Aorta (tissue), 5 donors: ENCODE data around the gene RAMAC. TPM values are rescaled to one million over a fixed set of nuclear protein-coding genes. Genes with fewer than 3 reads are reported as not detected.
"Not testable (repeated sequence)": the region's sequence is repeated elsewhere in the genome, so short reads cannot be mapped to it uniquely, and the experiment has no call there.

ENCODE experiments used
- ATAC-seq: fragments of 200-7000 bp; cut with Tn5 transposase; one replicate; pipeline ENCODE4 v1.9.1; 2022; ENCODE audit warnings: moderate library complexity; ENCODE audit not compliant: low FRiP score
- DNase-seq, 2 donors: peaks; one replicate each; pipeline ENCODE4 v3.0.0-alpha.2; 2020
- H3K27ac ChIP-seq, 2 donors: one replicate each; pipeline ENCODE4 v1.5.1; 2013; ENCODE audit warnings: low read length in 2 of 2, mild to moderate bottlenecking in 2 of 2, moderate library complexity in 2 of 2, control low read depth in 1 of 2, inconsistent platforms in 1 of 2, low read depth in 1 of 2
- H3K27me3 ChIP-seq, 2 donors: one replicate each; pipeline ENCODE4 v1.6.1; 2013; ENCODE audit warnings: control low read depth in 1 of 2, low read length in 1 of 2, mild to moderate bottlenecking in 1 of 2, moderate library complexity in 1 of 2; ENCODE audit not compliant: insufficient read depth in 2 of 2, control insufficient read depth in 1 of 2
- H3K36me3 ChIP-seq, 2 donors: one replicate each; pipeline ENCODE4 v1.6.1; 2013; ENCODE audit warnings: control low read depth in 1 of 2, low read length in 1 of 2, mild to moderate bottlenecking in 1 of 2; ENCODE audit not compliant: insufficient read depth in 2 of 2, control insufficient read depth in 1 of 2
- H3K4me1 ChIP-seq, 2 donors: one replicate each; pipeline ENCODE4 v1.6.1; 2013; ENCODE audit warnings: low read length in 2 of 2, control low read depth in 1 of 2, mild to moderate bottlenecking in 1 of 2, moderate library complexity in 1 of 2; ENCODE audit not compliant: insufficient read depth in 2 of 2, control insufficient read depth in 1 of 2
- H3K4me3 ChIP-seq, 2 donors: one replicate each; pipeline ENCODE4 v1.5.1; 2013; ENCODE audit warnings: low read length in 2 of 2, control low read depth in 1 of 2, mild to moderate bottlenecking in 1 of 2
- H3K9me3 ChIP-seq: one replicate; pipeline ENCODE4 v1.6.1; 2013; ENCODE audit warnings: mild to moderate bottlenecking, low read length; ENCODE audit not compliant: control insufficient read depth
- WGBS, 2 donors: extraction: QIAGEN DNeasy Blood & Tissue Kit; methylation state at CpG; one replicate each; pipeline ENCODE4 v1.1.7; 2013; 5-methylcytosine and 5-hydroxymethylcytosine counted together
- intact Hi-C, 2 donors: fragments of 100-400 bp; cut with DNase I; formaldehyde crosslinking; loops; one replicate each; pipeline versions ENCODE4 v1.14.2 to v1.15.0; 2022
- polyA plus RNA-seq, 2 donors: library from polyadenylated mRNA; stranded (reverse); fragments of 200-250 nt; gene quantifications; one replicate each; pipeline ENCODE4 v1.2.3, GENCODE V29; 2013
- total RNA-seq, 2 donors: library from RNA; stranded (reverse); fragmentation: NEBNext Ultra II Directional; extraction: Animal tissue kit (Norgen Biotek cat#: 25700); gene quantifications; one replicate each; pipeline ENCODE4 v1.2.1, GENCODE V29; 2021
- donor health status: healthy with polysubstance abuse.
- donor health status: Bipolar disorder and iron deficiency.
- donor health status: DM: no; HTN: no; CAD: no.
- donor health status: DM: no; HTN: no; CAD: no.
- donor health status: DM: yes; HTN: yes; CAD: no.

Gene RAMAC
- total and polyA plus RNA-seq, 4 donors: 11.5 to 24.3 (median 13.5) TPM

GRCh38 chr15:82995076-82995475 lies 9.1 kb downstream of the RAMAC start:
- Histone ChIP-seq H3K36me3 (no peaks in the 10 kb centered on the region), H3K4me3 (no peak overlapping the region), H3K9me3 (no peaks in the 10 kb centered on the region), H3K27ac (no peak overlapping the region), H3K27me3 (no peaks in the 10 kb centered on the region), H3K4me1 (peaks cover 0 to 2% of the 10 kb centered on the region in 2 donors)
- ATAC-seq (no peak), DNase-seq (no peak)
- intact Hi-C loops: no loop called here
- WGBS, 2 donors: 83 to 86% methylated on average over 2 of the region's 2 CpGs

- ATAC-seq (no peak), DNase-seq (no peak)
- no peaks in the 10 kb centered on the region for H3K9me3 ChIP-seq
- 65 to 67% methylated on average over 3 of the region's 3 CpGs for WGBS, 2 donors
- no peaks in the 10 kb centered on the region for H3K27me3 ChIP-seq
- peaks cover 0 to 3% of the 10 kb centered on the region in 2 donors for H3K4me1 ChIP-seq
- H3K36me3 ChIP-seq: no peaks in the 10 kb centered on the region
- intact Hi-C loops: no loop called here
- no peak overlapping the region for H3K4me3 ChIP-seq
- no peak overlapping the region for H3K27ac ChIP-seq
These were observed 9.9 kb downstream of the RAMAC start for GRCh38 chr15:82995938-82996337.

GRCh38 chr15:82999426-82999825 lies 13.4 kb downstream of the RAMAC start:
- no peaks in the 10 kb centered on the region for H3K36me3 ChIP-seq
- ATAC-seq: no peak
- intact Hi-C loops: no loop called here
- H3K4me1 ChIP-seq: peaks cover 0 to 3% of the 10 kb centered on the region in 2 donors
- H3K27me3 ChIP-seq: no peaks in the 10 kb centered on the region
- no peak overlapping the region for H3K27ac ChIP-seq
- DNase-seq: no peak
- H3K4me3 ChIP-seq: no peak overlapping the region
- H3K9me3 ChIP-seq: no peaks in the 10 kb centered on the region
- WGBS, 2 donors: 68 to 81% methylated on average over 6 of the region's 6 CpGs

- H3K4me3 ChIP-seq: no peak overlapping the region
- ATAC-seq: peak; percentile 77
These were observed 14.1 kb downstream of the RAMAC start for GRCh38 chr15:82999905-83000671.

GRCh38 chr15:83000672-83001031 lies 14.6 kb downstream of the RAMAC start:
- intact Hi-C loops: loop anchor here (5.0 to 10.0 kb wide), 4 partner anchors 104 to 456 kb away; partner anchors contain the start of genes HDGFL3 (in 1 of the 2), RPS17 (in 1 of the 2) and TM6SF1 (in 1 of the 2)
- H3K9me3 ChIP-seq, H3K27me3 ChIP-seq, H3K36me3 ChIP-seq, H3K27ac ChIP-seq, H3K4me1 ChIP-seq, ATAC-seq, H3K4me3 ChIP-seq, DNase-seq: not testable (repeated sequence)
- WGBS, 2 donors: 84 to 87% methylated on average over 3 of the region's 3 CpGs

More at GRCh38 chr15:82999905-83000671, 14.1 kb downstream of the RAMAC start:
- WGBS, 2 donors: 1 to 3% methylated on average over 6 of the region's 6 CpGs
- no peak for DNase-seq
- Histone ChIP-seq H3K27me3 (no peaks in the 10 kb centered on the region), H3K36me3 (no peaks in the 10 kb centered on the region), H3K4me1 (peaks cover 0 to 3% of the 10 kb centered on the region in 2 donors), H3K27ac (no peak overlapping the region), H3K9me3 (no peaks in the 10 kb centered on the region)
- intact Hi-C loops: loop anchor here (5.0 to 10.0 kb wide), 4 partner anchors 105 to 455 kb away; partner anchors contain the start of genes HDGFL3 (in 1 of the 2), RPS17 (in 1 of the 2) and TM6SF1 (in 1 of the 2)

- Histone ChIP-seq H3K36me3 (peaks cover 2 to 9% of the 10 kb centered on the region in 2 donors), H3K27ac (peak overlapping the region in 1 of 2 donors; percentile 34), H3K4me3 (peak overlapping the region; percentile 69 to 97), H3K9me3 (no peaks in the 10 kb centered on the region), H3K4me1 (peaks cover 0 to 4% of the 10 kb centered on the region in 2 donors), H3K27me3 (no peaks in the 10 kb centered on the region)
- intact Hi-C loops: loop anchor here in 1 of 2 donors (2.0 to 10.0 kb wide), 3 partner anchors 24 to 194 kb away; partner anchors contain the start of genes BTBD1, HDGFL3 and RAMAC
- 6 to 7% methylated on average over 15 of the region's 15 CpGs for WGBS, 2 donors
- DNase-seq (peak; percentile 84 to 90), ATAC-seq (peak; percentile 92)
These were observed 24.8 kb downstream of the RAMAC start for GRCh38 chr15:83010709-83011270.

- Histone ChIP-seq H3K27ac (peak within 1 kb of the TSS in 1 of 2 donors; percentile 34), H3K4me1 (peaks cover 0 to 4% of the 10 kb centered on the region in 2 donors), H3K9me3 (no peaks in the 10 kb centered on the region), H3K36me3 (peaks cover 2 to 9% of the 10 kb centered on the region in 2 donors), H3K4me3 (peak within 1 kb of the TSS; percentile 69 to 97), H3K27me3 (no peaks in the 10 kb centered on the region)
- WGBS, 2 donors: 1 to 2% methylated on average over 54 to 64 of the region's 64 CpGs
- DNase-seq (peak; percentile 94 to 96), ATAC-seq (peak; percentile 99)
- intact Hi-C loops: loop anchor here in 1 of 2 donors (2.0 to 10.0 kb wide), 3 partner anchors 25 to 193 kb away; partner anchors contain the start of genes BTBD1, HDGFL3 and RAMAC
These were observed 25.5 kb downstream of the RAMAC start, which contains the start of gene C15orf40 for GRCh38 chr15:83011271-83012075. TSS of gene C15orf40 (minus strand) at chr15:83011639. CDS start at chr15:83011607, 32 bp downstream.

- Histone ChIP-seq H3K27me3 (no peaks in the 10 kb centered on the region), H3K36me3 (peaks cover 2 to 4% of the 10 kb centered on the region in 2 donors), H3K4me1 (peaks cover 0 to 4% of the 10 kb centered on the region in 2 donors), H3K27ac (no peak overlapping the region), H3K4me3 (no peak overlapping the region), H3K9me3 (no peaks in the 10 kb centered on the region)
- ATAC-seq (no peak), DNase-seq (no peak)
- 59% methylated on average over 9 of the region's 9 CpGs for WGBS, 2 donors
- intact Hi-C loops: loop anchor here in 1 of 2 donors (5.0 to 10.0 kb wide), 2 partner anchors 55 to 193 kb away; partner anchors contain the start of genes BTBD1 and HDGFL3
These were observed 26.0 kb downstream of the RAMAC start for GRCh38 chr15:83012076-83012426.
